ENCODE measurements around the gene SHCBP1.
"Not testable (repeated sequence)": the region's sequence is repeated elsewhere in the genome, so short reads cannot be mapped to it uniquely, and the experiment has no call there.

The SHCBP1 gene, protein sequence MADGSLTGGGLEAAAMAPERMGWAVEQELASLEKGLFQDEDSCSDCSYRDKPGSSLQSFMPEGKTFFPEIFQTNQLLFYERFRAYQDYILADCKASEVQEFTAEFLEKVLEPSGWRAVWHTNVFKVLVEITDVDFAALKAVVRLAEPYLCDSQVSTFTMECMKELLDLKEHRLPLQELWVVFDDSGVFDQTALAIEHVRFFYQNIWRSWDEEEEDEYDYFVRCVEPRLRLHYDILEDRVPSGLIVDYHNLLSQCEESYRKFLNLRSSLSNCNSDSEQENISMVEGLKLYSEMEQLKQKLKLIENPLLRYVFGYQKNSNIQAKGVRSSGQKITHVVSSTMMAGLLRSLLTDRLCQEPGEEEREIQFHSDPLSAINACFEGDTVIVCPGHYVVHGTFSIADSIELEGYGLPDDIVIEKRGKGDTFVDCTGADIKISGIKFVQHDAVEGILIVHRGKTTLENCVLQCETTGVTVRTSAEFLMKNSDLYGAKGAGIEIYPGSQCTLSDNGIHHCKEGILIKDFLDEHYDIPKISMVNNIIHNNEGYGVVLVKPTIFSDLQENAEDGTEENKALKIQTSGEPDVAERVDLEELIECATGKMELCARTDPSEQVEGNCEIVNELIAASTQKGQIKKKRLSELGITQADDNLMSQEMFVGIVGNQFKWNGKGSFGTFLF

DNA sequence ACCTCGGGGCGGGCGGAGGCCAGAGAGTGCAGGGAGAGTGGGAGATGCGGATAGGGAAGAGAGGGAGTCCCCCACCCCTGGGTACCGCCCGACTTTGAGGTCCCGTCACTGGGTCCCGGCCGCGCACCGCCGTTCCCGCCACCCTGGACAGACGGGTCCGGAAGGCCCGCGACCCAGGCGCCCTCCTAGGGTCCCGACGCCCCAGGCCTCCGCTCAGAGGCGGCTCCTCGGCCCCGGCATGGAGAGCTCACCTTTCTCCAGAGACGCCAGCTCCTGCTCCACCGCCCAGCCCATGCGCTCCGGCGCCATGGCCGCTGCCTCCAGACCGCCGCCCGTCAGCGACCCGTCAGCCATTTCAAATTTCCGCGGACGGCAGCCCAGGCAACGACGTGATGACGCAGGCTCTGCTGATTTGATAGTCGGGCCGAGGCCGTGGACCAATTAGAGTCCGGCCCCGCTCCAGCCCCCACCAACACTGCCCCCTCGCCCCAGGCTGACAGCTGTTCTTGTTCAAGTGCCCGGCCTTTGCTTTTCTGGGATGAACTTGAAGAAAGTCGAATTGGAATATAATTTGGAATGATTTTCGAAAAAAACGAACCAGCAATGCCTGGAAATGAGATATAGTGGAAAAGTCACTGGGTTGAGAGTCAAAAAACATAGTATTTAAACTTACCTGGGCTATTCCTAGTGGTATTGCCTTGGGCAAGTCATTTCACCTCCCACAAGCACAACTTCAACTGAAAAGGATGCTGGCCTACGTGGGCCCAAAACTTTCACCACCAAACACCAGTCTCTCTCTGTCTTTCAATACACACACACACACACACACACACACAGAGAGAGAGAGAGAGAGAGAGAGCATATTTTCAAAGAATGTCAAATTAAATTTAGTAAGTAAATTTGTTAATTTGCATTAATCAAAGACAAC lies at the start of gene SHCBP1:
Gene SHCBP1, minus strand, starts transcription at position 374 of the 928 bp plus-strand sequence. Its CDS starts 20 bp downstream, at position 354.
- peak in 49 of 51 donors; percentile 9 to 87 (median 68) for DNase-seq

DNA sequence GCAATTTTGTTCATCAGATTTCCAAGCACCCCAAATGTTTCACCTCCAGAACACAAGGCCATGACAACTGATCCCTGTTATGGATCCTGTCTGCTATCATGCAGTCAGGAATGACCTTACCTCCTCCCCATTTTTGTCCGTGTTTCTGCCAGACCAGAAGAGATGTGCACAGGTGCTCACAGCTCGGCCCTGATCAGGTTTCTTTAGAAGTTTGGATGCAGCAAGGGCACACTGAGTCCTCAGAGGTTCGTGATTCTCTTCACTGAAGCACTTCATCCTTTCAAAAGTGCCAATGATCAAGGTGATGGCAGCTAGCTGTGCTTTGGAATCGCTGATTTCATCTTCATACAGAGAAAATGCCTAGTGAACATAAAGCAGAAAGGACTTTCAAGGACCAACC lies 40.9 kb upstream of the SHCBP1 start:
- DNase-seq: no peak

DNA sequence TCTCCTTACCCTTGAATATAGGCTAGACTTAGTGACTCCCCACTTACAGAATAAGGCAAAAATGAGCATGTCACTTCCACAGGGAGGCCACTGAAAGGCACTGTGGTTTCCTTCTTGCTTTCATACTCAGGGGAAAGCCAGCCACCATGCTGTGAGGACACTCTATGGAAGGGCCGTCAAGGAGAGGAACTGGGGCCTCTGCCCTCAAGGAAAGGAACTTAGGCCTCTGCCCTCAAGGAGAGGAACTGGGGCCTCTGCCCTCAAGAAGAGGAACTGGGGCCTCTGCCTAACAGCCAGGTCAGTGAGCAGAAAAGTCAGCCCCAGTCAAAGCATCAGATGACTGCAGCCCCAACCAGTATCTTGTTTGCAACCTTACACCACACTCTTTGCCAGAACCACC lies 37.7 kb upstream of the SHCBP1 start:
- DNase-seq: peak in 19 of 51 donors; percentile 5 to 34 (median 16)

DNA sequence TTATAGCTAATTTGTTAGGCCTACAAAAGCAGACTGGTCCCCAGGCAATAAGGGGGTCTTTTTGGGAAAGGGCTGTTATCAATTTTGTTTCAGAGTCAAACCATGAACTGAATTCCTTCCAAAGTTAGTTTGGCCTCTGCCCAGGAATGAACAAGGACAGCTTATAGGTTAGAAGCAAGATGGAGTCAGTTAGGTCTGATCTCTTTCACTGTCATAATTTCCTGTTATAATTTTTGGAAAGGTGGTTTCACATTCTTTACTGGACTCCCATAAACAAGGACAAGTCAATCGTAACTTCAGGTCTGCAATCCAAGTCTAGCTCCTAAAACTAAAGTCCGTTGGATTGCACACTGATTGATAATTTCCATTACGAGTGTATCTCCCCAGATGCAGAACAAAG lies 30.1 kb upstream of the SHCBP1 start:
- DNase-seq: no peak

DNA sequence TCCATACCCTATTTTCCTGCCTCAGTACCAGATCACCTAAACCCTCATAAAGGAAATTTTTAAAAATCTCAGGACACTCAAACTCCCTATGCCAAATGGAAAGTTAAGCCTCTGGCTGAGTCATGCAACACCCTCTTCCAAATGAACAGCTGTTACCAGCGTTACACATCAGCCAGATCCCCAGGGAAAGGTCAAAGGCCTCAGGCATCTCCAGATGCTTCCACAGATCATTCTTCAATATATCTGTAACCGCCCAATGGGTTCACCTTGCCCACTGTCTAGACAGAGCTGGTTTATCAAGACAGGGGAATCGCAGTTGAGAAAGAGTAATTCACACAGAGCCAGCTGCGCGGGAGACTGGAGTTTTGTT lies 29.1 kb upstream of the SHCBP1 start:
- DNase-seq: no peak

DNA sequence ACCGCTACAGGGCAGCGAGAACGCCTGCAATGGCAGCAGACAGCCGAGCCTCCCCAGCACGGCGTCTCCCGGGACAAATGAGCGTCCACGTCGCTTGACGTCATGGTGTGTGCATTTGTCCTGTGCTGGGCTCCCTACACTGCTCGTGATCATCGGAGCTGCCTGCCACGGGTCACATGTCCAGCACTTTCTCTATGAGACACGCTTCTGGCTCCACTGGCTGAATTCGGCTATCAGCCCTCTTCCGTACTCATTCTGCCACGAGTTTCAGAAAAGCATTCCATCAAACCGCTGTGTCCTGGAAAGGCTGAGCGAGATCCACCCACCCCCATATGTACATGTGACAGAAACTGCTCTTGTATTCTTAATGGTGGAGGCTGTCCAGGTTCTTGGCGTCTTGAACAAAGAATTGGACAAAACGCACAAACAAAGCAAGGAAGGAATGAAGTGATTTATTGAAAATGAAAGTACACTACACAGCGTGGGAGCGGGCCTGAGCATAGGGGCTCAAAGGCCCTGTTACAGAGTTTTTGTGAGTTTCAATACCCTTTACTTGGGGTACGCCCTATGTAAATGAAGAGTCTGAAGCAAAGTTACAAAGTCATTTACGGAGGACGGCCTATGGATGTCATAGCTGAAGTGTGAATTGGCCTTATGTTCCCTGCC lies 28.5 kb upstream of the SHCBP1 start:
- DNase-seq: peak in 1 of 51 donors; percentile 3

DNA sequence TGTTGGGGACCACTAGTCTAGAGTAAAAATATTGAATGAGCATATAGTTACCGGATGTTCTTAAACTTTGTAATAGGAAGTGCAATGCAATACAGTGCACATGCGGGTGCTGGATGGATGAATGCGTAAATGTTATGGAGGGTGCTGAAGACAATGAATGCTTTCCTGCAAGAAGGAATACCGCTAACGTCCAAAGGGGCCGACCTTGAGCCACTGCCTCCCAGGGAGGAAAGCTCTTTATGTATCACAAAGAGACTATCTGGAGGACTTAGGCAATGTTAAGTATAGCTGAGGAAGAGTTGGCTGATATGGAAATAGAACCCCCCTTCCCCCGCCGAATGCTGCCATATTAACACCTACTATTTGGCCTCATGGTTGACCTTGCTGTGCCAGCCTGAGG lies 27.5 kb upstream of the SHCBP1 start:
- DNase-seq: no peak

DNA sequence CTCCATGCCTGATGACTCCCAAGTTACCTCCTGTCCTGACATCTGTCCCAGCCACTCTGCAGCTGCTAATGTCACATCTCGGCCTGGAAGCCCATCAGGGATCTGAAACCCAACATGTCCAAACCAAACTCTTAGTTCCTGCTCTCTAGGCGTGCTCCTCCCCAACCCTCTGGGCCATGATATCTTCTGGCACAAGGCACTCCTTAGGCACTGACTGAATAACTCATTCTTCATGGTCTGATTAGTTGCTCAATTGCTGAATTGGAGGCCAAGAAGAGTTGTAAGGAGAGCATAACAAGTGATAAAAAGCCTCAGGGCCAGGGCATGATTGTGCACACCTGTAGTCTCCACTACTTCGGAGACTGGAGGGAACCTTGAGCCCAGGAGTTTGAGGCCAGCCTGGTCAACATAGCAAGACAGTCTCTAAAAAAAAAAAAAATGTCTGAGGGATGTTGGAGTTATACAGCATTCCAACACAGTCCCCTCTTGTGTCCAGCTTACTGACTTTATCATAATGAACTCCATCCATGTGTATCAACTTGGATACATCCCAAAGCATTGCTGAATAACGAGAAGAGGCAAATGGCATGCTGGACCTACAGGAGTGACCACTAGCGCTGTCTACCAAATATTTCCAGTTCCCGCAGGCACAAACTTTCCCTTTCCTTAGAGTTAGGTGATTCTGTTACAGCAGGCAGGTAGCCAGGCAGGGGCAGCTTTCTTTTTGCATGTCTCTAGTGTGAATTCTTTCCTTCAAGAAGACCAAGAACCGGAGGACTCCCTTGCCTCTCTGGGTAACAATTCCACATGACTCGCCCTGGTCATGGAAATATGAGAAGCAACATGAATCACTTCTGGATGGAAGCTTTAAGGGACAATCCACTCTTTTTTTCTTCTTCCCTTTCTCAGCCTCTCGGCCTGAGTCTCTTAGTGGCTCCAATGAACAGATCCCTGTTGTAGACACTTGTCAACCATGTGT lies 18.1 kb upstream of the SHCBP1 start:
- DNase-seq: no peak

DNA sequence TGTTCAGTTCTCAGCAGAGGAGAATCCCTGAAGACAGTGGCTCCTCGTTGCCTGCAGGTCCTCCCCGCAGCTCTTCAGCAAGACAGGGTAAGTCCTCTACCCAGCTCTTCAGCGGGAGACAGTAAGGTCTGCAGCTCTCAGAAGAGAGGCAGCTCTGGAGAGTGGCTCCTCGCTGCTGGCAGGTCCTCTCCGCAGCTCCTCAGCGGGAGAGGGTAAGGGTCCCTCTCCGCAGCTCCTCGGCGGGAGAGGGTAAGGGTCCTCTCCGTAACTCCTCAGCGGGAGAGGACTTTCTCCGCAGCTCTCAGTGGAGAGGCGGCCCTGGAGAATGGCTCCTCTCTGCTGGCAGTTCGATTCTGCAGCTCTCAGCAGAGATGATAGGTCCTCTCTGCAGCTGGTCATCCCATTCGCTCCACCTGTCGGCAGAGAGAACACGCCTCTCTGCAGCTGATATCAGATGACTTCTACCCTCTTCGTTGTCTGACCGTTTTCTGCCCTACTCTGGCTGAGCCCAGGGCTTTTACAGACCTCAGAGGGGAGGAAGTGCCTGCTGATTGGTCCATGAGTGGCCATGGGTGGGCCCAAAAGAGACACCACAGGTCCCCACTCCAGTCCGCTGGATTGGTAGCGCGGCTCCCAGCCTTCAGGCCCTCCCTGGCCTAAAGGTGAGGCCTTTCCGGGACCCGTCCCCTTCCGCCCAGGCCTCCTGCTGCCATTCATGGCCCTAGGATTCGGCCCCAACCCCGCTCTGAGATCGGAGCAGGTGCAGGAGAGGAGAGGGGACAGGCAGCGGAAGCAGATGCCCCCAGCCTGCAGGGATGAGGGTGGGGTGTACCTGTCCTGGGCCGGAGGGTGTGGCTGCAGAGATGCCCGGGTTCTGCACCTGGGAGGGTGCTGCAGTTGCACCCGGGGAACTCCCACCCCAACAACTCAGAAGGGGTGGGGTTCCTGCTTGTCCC lies 11.9 kb upstream of the SHCBP1 start:
- no peak for DNase-seq

DNA sequence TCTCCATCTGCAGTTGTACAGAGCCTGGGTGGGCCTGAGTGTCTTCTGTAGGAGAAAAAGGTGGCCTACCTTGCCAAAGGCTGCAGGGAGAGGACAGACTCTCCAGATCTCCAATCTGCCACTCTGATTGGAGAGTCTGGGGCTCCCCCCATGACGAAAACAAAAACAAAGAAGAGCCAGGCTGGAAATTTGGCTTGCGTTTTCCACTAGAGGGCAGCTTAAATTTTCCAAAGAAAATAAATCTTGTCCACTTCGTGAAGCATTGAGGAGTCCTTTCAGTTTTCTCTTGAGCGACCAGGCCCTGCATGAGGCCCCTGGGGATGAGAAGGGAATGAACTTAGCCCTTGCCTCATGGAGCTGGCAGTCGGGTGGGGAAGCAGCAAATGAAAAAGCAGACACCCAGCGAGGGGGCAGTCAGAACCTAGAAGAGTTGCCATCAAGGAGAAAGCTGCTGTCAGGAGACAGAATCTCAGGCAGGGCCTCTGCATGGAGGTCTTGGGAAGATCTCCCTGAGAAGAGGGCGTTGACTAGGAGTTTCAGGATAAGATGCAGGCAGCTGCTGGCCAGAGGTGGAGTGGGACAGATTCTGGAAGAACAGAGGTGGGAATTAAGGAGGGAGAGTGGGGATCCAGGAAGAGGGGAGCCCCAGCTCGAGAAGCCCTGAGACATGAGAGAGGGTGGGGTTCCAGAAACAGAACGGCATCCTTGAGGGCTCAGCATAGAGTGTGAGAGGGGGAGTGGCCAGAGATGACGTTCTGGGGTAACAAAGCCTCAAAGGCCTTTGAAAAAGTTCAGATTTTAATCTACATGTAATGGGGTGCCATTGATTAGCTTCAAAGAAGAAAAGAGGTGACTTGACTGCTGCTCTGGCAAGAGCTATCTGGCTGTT lies 8.4 kb upstream of the SHCBP1 start:
- peak in 5 of 51 donors; percentile 7 to 31 (median 21) for DNase-seq

DNA sequence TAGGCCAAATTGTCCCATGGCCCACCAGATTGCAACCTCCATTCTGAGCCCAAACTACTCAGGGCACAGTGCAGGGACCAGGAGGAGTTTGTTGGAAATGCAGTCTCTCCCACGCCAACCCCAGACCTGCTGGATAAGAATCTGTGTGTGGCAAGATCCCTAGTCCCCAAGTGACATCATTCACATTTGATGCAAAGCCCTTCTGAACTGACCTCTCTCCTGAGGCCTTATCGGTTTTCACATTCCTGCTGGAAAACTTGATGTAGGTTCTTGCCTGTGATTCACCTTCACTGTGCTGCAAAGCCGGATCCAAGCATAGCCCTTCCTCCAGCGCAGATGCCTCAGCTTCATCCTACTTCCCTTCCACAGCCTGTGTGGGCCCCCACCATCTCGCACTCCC lies 6.6 kb upstream of the SHCBP1 start:
- DNase-seq: no peak

DNA sequence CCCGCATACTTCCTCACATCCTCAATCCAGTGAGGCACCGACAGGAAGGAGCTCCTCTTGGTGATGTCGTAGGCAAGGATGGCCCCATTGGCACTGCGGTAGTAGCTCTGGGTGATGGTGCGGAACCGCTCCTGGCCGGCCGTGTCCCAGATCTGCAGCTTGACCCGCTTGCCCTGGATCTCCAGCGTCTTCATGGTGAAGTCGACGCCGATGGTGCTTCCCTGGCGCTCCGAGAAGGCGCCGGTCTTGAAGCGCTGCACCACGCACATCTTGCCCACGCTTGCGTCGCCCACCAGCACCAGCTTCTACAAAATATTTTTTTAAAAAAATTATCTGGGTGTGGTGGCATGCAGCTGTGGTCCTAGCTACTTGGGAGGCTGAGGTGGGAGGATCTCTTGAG lies 5.5 kb upstream of the SHCBP1 start:
- DNase-seq: not testable (repeated sequence)

DNA sequence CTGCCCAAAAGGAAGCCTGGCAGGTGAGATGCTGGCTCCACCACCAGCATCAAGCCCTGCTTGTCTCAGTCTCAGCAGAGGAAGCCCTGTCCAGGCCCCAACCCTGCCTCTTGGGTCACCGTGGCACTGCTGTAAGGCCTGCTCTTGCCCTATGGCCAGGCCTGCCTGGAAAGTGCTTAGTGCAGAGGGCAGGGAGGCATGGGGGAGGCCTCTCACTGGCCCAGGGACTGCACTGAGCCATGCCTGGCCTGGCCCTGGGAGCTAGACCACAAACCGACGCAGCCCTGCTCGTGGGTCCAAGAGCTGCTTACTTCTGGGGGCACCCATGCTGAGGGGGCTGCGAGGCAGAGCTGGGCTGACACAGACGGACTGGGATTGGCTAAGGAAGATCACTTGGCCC lies 3.7 kb upstream of the SHCBP1 start:
- not testable (repeated sequence) for DNase-seq

DNA sequence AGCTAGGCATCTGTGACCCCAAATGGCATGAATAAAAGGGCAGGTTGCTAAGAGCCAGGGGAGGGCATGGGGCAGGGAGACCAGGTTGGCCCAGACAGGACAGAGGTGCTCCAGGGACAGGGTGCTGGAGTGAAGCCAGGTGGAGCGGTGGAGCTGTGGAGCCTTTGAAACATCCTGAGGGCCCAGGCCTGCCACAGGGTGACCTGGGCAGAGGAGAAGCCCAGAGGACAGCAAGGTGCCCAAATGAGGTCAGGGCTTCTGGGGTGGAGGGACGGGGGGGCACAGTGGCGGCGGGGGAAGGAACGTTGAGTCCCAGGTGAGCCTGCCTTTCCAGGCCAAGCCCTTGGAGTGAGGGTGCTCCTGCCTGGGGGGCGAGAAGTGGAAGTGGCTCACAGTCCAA lies 2.5 kb upstream of the SHCBP1 start:
- DNase-seq: not testable (repeated sequence)

DNA sequence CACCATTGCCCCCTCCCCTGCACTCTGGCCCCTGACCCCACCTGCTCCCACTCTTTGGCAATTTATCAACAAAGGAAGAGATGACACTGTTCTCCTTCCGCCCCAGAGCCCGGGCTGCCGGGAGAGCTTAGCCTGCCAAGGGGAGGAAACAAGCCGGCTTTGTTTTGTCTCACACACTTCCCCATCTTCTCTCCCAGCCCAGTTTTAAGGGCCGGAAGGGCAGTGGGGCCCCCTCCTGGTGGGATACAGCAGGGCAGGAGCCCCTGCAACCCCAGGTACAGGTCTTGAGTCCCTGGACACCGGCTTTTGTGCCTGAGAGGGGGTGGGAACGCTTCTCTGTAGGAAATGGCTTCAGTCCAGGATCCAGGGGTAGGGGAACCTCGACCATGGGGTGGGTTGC lies 2.1 kb upstream of the SHCBP1 start:
- DNase-seq: not testable (repeated sequence)

DNA sequence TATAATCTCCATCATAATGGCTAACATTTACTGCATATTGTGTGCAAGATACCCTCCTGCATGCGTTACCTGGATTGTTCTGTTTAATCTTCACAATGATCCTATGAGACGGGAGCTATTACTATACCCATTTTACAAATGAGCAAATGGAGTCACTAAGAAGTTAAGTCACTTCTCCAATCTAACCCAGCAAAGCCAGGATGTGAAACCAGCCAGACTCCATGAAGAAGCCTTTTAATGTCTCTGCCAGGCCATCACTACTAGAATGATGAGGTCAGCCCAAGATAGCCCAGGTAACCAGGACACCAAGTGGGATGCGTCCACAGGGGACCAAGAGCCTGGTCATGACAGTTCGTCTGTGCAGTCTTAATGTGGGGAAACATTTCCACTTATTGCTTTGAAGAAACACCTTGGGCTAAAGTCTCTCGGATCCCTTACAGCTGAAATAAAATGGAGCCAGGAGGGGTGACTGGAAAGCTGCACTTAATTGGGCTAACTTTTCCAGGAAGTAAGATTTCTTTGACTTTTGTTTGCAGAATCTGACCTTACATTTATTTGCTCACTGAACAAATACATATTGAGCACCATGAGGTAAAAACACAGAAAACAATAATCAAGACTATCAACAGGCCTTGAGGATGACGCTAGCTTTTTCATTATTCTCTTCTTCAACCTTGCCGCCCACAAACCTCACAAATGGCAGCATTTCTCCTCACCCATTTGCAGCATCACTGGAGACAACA lies 926 bp upstream of the SHCBP1 start:
- DNase-seq: no peak
